HG03060 (cell line): Measurements from ENCODE around the gene DNAH8.

Experiments used
- ATAC-seq: cut with Tn5 transposase; IDR thresholded peaks from one replicate; pipeline ENCODE4 v1.9.1; 2021; ENCODE audit warnings: low read depth, moderate number of reproducible peaks; ENCODE audit not compliant: unreplicated experiment

The DNAH8 gene

DNA sequence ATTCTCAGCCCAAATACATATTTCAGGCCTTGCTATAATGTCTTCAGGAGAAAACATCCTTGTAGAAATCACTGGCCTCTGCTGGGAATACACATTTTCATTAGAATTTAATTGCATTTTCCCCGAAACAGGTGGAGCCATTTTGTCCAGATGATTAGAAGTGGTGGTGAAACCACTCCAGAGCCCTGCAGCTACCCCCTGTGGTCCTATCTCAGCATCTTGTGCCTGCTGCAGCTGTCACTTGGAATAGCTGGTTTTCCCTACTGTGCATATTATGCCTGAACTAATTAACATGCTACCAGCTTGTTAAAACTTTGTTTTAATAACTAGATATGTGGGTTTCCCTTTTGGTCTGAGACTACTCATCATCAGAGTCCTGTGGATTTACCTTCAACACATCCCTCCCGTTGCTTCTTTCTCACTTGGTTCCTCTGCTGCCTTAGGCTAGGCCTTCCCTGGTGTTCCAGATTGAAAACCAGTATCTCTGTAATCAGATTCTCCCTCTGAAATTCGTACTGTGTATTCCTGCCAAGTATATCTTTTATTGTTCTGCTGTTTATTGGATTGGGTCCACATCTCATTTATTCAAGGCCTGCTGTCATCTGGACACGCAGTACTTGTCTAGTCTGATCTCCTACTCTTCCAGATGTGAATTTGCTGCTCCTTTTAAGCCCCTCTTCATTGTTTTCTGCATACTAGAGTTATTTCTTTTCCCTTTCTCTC, 15.2 kb downstream of the DNAH8 start:
- ATAC-seq, result no peak

DNA sequence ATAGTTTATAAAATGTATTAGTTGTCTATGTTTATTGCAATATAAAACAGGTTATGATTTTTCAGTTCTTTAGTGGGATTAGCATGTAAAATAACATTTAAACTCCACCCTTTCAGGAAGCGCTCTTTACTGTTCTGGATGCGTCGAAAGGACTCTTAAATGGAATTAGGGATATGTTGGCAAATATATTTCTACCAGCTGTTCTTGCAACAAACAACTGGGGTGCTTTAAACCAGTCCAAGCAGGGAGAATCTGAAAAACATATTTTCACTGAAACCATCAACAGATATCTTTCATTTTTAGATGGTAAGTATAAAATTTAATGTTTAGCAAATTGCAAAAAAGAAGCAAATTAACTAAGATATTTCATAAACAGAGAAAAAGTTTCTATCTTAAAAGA, 21.8 kb downstream of the DNAH8 start:
- ATAC-seq, result no peak

DNA sequence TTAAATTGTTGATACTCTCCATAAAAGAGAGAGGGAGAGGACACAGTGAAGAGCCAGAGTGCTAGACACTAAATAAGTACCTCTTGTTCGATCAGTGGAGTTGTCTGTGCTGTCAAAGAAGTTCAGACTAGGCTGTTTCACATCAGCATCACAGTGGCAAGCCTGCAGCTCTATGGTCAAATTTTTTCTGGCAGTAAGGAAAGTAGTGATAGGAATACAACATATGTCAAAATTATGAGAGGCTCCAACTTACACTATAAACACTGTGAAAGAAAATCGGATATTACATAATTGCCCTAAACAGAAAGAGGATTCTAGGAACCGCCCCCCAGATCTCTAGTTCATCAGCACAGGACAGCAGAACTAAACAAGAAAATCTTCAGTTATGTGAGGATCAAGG, 23.1 kb downstream of the DNAH8 start:
- no peak for ATAC-seq

DNA sequence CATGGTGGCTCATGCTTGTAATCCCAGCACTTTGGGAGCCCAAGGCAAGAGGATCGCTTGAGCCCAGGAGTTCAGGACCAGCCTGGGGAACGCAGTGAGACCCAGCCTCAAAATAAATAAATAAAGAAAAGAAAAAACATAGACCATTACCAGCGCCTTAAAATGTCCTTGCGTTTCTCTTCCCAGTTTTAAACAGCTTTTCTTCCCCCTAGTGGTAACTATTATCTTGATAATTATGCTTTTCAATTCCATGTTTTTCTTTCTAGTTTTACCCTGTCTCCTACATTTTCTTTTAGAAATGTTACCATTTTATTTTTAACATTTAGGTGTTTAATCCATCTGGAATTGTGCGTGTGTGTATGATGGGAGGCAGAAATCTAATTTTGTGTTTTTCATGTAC, 24.4 kb downstream of the DNAH8 start:
- no peak for ATAC-seq

DNA sequence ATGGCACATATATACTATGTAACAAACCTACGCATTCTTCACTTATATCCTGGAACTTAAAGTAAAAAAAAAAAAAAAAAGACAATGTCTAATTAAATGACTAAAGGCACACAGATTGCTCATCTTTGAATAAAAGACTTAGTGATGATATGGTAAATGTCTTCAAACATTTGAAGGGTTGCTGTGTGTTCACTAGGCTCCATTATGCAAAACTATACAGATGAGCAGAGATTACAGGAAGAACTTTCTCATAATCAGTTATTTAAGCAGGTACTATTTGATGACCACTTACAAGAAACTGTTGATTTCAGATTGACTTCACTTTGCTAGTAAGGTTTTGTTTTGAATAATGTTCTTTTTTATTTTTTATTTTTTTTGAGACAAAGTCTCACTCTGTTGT, 34.4 kb downstream of the DNAH8 start:
- ATAC-seq, result no peak

DNA sequence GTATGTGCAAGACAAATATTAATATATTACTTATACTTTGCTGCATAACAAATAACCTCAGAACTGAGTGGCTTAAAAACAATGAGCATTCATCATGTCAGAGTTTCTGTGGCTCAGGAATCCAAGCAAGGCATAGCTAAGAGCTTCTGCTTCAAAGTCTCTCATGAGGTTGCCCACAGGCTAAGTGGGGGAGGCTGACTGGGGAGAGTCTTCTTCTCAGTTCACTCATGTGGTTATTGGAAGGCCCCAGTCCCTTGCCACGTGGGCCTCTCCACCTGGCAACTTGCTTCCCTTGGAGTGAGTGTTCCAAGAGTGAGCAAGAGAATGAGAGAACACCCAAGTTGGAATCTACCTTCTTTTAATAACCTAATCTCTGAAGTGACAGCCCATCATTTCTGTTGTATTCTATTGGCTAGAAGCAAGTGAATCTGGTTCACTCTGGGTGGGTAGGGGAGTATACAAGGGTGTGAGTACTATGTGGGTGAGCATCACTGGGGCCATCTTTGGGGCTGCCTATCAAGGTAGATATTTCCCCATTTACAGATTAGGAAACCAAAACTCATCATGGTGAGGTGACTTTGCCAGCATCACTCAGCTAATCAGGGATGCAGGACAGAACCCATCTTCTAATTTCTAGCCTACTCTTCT, 36.0 kb downstream of the DNAH8 start:
- no peak for ATAC-seq

DNA sequence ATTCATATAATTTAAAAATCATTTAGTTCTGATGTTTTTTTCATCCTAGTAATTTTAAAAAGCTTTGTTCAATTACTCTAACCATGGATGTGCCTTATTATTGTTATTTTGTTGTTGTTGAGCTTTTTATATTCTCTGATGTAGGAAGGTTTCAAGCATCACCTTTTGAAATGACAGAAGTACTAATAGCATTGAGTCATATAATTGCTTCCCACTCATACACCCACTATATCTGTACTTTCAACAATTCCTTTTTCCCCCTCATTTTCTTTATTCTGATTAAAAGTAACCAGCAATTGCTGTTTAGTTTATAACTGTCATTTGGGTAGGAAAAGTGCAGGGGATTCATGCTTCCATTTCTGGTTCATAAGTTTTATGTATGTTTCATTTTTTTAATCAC, 38.6 kb downstream of the DNAH8 start:
- no peak for ATAC-seq

DNA sequence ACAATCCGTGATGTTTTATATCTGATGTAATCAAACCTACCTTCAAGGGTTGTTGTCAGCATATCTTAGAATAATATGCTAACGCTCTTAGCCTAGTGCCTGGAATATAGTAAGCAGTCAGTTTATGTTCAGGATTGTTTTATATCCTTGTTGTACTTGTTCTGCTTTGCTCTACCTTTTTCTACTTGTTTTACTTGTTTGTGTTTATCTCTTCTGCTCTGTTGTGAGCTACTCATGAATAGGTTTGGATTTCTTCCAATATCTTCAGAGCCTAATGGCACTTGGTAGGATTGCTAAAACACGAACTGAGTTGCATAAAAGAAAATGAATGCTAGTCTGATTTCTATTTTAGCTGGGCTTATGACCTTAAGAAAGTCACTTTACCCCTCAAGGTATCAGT, 40.1 kb downstream of the DNAH8 start:
- no peak for ATAC-seq

DNA sequence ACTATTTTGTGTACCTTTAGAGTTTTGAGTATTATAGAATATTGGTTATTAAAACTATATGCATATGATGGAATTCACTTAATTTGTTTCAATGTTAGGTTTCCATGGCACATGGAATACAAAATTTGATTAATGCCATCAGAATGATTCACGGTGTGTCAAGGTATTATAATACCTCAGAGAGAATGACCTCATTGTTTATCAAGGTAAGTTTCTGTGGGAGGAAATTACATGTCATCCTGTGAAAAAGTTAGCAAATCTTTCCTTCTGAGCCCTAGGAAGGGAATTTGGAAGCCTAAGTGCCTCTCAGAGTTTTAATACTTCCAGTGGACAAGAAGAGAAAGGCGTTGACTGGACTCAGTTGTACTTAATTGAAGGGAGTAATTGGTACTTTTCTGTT, 40.8 kb downstream of the DNAH8 start:
- ATAC-seq, result no peak

DNA sequence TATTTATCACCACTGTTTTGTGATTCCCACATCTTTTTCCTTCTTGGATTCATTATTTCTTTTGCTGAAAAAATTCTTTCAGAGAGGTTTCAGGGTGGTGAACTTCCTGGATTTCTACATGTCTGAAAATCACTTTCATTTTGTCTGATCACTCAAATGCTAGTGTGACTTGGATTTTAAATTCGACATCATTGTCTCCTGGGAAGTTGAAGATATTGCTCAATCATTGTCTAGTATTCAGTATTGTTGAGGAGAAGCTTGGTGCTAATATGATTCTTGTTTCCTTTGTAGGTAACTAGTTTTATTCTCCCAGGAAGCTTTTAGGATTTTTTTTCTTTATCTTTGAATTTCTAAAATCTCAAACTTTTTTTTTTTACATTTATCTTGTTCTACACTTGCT, 45.0 kb downstream of the DNAH8 start:
- ATAC-seq, result no peak

DNA sequence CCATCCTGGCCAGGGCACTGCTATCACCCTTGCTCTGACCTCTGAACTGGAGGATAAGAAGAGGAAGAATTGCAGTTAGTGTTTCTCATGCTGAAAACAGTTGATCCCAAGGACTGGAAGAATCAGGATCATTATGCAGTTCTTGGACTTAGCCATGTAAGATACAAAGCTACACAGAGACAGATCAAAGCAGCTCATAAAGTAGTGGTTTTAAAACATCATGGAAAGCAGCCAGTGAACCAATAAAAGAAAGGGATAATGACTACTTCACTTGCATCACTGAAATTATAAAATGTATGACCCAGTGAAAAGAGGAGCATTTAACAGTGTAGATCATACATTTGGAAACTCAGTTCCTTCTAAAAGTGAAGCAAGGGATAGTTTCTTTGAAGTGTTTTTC, 47.7 kb downstream of the DNAH8 start:
- ATAC-seq, result no peak

DNA sequence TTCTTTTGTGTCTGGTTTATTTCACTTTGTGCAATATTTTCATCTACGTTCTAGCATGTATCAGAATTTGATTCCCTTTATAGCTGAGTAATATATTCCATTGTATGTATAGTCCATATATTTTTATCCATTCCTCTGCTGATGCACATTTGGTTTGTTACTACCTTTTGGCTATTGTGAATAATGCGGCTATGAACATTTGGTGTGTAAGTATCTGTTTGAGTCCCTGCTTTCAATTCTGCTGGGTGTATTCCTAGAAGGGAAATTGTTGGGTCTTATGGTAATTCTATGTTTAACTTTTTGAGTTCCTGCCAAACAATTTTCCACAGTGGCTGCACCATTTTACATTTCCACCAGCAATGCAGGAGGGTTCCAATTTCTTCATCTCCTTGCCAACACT, 52.4 kb downstream of the DNAH8 start:
- ATAC-seq, result no peak

DNA sequence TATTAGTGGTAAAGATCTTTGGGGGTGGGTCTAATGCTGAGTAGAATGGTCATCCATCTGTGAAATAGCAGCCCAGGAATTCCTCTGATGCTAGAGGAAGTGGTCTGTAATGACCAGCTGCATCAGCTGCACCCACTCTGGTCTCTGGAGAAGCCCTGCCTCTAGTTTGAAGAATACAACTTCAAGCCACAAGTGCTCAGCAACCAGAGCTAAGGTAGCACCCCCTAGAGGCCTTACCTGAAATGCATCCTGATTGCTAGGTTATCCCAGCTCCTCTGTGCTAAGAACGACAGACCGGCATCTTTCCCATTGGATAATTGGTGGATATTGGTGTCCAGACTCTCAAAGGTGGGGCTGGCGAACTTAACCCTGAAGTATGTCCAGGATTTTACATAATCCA, 58.2 kb downstream of the DNAH8 start:
- ATAC-seq, result no peak

DNA sequence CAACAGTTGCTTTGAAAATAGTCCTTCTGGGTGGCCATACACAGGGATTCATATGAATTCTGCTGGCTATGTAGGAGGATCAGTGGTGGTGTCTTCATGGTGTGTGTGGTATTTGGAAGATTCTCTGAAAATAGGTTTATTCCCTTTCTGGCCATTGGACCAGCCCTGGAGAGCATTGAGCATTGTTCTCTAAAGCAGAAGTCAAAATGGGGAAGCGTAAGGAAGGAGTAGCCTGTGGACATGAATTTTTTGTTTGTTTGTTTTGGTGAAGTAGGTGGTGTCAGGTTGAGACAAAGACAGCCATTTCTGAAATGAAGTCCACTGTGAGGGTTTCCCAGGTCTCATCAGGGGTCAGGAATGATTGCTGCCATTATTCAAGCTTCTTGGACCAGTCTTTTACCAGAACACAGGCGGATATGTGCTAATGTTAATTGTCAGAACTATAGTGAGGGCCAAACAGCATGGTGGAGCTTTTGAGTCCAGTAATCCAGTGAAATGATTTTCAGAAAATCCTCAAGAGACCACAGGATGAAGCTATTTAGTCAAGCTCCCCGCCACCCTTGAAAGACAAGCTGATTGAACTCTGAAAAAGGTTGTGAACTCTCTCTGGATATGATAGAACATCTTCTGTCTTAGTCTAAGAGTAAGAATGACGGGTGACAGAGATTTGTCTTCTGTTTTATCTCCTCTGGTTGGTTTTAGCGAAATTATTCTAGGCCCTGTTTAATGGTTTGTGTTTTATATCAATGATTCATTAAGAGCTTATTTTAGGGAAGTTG, 60.0 kb downstream of the DNAH8 start:
- no peak for ATAC-seq

DNA sequence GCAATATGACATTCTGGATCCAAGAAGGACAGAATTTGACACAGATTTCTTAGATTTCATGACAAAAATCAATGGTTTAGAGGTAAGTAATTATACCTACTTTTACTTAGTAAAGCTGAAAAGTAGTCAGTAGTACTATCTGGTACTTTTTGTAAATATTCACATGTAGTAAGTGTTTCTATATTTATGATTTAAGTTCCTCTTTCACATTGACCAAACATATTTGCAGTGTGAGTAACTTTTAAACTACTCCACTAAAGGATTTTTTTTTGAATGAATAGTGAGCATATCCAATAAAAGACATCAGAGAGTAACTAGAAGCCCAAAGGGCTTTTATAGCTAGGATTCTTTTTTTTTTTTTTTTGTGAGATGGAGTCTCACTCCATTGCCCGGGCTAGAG, 60.8 kb downstream of the DNAH8 start:
- peak; percentile 56 for ATAC-seq

DNA sequence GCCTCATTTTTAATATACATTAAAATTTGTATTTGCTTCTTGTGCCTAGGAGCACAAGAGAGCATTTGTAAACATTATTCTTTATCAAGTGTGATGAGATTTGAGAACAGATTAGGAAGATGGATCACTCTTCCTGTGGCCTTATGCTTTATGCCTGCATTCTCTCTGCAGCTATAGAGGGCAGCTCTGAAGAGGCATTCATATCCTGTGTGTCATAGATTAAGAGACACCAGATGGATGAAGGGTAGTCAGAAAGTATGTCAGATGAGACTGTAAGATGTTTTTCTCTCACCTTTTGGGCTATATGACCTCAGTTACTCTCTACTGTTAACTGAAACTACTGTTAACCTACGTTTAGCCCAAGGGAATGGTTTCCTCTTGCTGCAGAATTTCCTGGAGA, 61.4 kb downstream of the DNAH8 start:
- ATAC-seq, result no peak

DNA sequence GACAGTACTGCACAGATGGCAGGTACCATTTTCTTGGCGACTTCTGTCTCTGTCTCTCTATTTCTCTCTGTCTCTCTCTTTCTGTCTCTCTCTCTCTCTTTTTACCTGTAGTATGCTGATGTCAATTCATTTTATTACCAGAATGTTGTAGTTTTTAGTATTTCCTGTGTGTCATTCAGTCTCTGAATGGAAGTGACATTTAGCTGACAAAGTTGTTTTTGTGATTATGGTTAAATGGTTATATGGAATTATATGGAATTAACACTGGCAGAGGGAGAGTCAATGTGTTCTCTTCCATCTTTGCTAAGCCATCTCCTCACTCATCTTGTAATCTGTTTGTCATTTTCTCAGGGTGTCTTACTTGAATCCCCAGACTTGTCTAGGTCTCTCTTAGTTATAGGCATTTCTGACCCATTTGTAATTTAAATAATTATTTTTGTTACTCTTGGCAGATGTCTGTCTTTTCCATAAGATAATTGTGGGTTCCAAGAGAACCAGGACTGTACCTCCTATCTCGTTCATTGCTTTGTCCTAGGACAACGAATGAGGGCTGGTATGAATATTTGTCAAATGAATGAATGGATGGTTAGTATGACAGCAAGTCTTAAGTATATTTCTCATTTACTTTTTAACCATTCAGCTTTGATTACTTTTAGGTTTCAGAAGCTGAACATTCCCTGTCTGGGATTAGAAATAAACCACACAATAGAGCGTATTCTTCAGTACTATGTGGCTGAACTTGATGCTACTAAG, 64.4 kb downstream of the DNAH8 start:
- no peak for ATAC-seq

DNA sequence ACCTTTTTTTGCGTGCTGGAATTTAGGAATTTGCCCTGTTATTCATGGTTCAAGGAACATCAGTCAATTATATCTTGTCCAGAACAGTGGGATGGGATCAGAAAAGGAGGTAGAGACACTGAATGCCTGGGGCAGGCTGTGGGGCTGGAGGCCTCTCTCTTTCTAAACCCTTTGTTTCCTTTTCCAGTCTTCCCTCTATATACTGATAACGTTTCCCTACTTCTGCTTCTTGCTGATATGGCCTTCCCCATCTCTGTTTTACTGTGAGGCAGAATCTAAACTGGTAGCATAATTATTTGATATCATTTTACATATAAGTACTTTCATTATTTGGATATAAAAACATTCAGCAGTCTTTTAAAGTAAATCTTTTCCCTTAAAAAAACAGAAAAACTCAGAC, 67.5 kb downstream of the DNAH8 start:
- ATAC-seq, result no peak

DNA sequence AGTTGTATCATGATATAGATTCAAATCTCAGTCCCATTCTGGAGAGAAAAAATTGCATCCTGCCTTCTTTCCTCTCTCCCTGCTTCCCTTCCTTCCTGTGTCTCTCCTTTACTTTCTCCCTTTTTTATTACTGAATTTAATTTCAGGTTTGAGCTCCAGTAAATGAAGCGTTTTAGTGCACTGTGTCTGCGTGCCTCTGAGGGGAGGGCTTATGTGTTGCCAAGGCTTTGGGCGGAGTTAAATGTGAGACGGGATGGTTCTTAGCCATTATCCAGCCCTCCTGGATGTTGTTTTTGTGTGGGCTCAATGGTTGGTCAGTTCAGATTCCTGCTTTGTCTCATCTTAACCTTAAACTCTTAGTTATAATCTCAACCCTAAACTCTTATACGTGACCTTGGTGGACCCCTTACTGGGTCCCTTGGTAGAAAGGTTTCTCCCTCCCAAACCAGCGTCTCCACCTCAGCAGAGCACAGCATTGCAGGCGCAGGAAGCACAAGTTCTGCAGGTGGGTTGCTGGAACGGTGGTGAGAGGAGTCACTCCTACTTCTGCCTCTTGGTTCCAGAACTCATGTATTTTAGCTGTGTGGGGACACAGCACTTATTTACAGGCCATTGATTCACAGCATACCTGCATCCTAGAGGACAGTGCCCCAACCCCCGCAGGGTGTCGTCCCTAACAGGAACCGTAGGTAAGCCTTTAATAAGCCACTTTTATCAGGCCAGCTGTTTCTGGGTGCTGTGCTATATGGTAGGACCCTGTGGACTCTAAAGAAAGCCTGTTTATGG, 68.5 kb downstream of the DNAH8 start:
- no peak for ATAC-seq

DNA sequence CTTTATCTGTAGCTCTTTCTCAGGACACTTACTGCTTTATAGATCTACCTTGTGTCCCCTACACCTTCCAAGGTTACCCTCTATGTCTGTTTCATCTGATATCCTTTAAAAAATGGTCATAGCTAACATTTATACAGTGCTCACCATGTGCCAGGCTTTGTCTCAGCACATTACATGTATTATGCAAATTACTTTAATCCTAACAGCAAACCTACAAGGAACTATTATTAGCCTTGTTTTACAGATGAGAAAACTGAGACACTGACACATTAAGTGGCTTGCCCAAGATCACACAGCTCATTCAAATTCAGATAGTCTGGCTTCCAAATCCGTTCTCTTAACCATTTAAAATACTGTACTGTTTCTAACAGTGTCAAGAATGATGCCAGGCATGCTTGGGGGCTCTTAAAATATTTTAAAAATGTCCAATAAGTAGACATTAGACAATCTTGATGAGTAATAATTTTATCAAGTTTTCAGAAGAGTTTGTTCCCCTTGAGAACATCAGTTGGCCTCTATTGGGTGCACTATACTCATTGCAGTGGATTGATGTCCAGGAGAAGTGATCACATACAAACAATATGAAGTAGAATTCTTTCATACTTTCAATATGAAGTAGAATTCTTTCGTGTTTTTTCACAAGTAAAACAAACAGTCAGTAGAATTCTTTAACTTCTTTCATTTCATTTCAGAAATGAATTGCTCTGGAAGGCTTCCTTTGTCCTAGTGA, 69.6 kb downstream of the DNAH8 start:
- ATAC-seq, result no peak
